Stimulated activated naive CD8-positive, alpha-beta T cell treated with anti-CD3 and anti-CD28 coated beads, Interleukin-15, amount 100 ng/mL, for 72 hours (primary cell): Measurements from ENCODE around the gene SYT12.

Experiments
- ATAC-seq: fragments of 150-1000 bp; cut with Tn5 transposase; 2 replicates; pipeline ENCODE4 v1.10.0; 2021; ENCODE audit warnings: mild to moderate bottlenecking, moderate library complexity
- DNase-seq, 2 donors: peaks; one replicate each; pipeline ENCODE4 v3.0.0; 2021 to 2022
- H3K27ac Mint-ChIP-seq, 2 donors: one replicate each; pipeline ENCODE4 v1.8.0; 2022; ENCODE audit warnings: mild to moderate bottlenecking in 2 of 2, mixed read lengths in 2 of 2, moderate library complexity in 2 of 2
- H3K27me3 Mint-ChIP-seq: one replicate; pipeline ENCODE4 v1.8.0; 2022; ENCODE audit warnings: mixed read lengths
- H3K4me1 Mint-ChIP-seq: one replicate; pipeline ENCODE4 v1.8.0; 2022; ENCODE audit warnings: mild to moderate bottlenecking, mixed read lengths
- H3K4me3 Mint-ChIP-seq, 2 donors: one replicate each; pipeline ENCODE4 v1.8.0; 2022; ENCODE audit warnings: mild to moderate bottlenecking in 2 of 2, mixed read lengths in 2 of 2, moderate library complexity in 1 of 2
- H3K9me3 Mint-ChIP-seq, 2 donors: one replicate each; pipeline ENCODE4 v1.8.0; 2022; ENCODE audit warnings: mixed read lengths in 2 of 2

SYT12 gene

GRCh38 chr11:67032830-67033551 lies 10.1 kb downstream of the SYT12 start:
- H3K4me3 Mint-ChIP-seq: no peak overlapping the region
- no peaks in the 10 kb centered on the region for H3K9me3 Mint-ChIP-seq
- DNase-seq (no peak), ATAC-seq (no peak)
- H3K27me3 Mint-ChIP-seq: peaks cover 71% of the 10 kb centered on the region
- H3K4me1 Mint-ChIP-seq: peaks cover 13% of the 10 kb centered on the region
- H3K27ac Mint-ChIP-seq: no peak overlapping the region

DNA sequence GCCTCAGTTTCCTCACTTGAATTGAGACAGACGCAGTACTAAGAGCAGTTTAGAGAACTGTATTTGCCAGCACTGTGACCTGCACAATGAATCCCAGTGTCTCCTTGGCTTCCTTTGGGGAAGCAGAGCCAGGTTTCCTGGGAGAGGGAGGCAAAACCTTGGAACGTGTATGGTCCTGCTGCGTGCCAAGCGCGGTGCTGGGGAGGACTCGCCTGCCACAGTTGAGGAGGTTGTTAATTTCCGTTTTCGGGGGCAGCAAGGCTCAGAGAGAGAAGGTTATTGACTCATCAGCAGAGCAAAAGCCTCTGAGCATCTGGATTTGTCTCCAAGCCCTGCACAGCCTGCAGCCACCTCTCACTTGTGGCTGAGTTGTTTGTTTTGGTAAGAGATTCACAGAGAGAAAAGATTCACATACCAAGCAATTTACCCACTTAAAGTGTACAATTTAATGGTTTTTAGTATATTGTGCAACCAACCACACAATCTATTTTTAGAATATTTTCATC lies 10.8 kb downstream of the SYT12 start:
- ATAC-seq: no peak
- H3K4me1 Mint-ChIP-seq: peaks cover 13% of the 10 kb centered on the region
- H3K27me3 Mint-ChIP-seq: peaks cover 67% of the 10 kb centered on the region
- no peak overlapping the region for H3K4me3 Mint-ChIP-seq
- no peaks in the 10 kb centered on the region for H3K9me3 Mint-ChIP-seq
- H3K27ac Mint-ChIP-seq: no peak overlapping the region
- no peak for DNase-seq

GRCh38 chr11:67034350-67034749 lies 11.4 kb downstream of the SYT12 start:
- Mint-ChIP-seq H3K27me3 (peaks cover 61% of the 10 kb centered on the region), H3K27ac (no peak overlapping the region), H3K4me3 (no peak overlapping the region), H3K4me1 (peaks cover 13% of the 10 kb centered on the region), H3K9me3 (no peaks in the 10 kb centered on the region)
- ATAC-seq: no peak
- DNase-seq: no peak

- DNase-seq: no peak
- Mint-ChIP-seq H3K4me3 (no peak overlapping the region), H3K27ac (no peak overlapping the region), H3K4me1 (no peaks in the 10 kb centered on the region), H3K9me3 (no peaks in the 10 kb centered on the region), H3K27me3 (peaks cover 60% of the 10 kb centered on the region)
- ATAC-seq: no peak
These were observed 17.2 kb downstream of the SYT12 start for GRCh38 chr11:67040147-67040546.

DNA sequence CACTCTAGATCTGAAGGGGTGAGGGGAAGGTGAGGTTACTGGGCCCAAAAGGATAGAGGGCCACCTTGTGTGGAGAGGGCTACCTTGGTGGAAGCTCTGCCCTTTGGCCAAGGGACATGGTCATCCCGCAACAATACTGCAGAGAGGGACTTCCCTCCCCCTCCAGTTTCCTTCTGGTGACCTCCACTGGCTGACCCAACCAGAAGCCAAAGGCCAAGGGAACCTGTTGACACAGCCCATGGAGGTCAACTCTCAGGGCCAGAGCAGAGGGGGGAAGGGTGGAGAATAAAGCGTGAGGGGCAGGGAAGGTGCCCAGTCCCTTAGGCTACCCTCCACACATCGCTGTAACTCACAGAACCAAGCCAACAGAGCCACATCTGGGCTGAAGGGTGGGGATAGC lies 18.7 kb downstream of the SYT12 start:
- Mint-ChIP-seq H3K9me3 (no peaks in the 10 kb centered on the region), H3K27me3 (peaks cover 58% of the 10 kb centered on the region), H3K27ac (no peak overlapping the region), H3K4me3 (no peak overlapping the region), H3K4me1 (no peaks in the 10 kb centered on the region)
- DNase-seq: no peak
- no peak for ATAC-seq

DNA sequence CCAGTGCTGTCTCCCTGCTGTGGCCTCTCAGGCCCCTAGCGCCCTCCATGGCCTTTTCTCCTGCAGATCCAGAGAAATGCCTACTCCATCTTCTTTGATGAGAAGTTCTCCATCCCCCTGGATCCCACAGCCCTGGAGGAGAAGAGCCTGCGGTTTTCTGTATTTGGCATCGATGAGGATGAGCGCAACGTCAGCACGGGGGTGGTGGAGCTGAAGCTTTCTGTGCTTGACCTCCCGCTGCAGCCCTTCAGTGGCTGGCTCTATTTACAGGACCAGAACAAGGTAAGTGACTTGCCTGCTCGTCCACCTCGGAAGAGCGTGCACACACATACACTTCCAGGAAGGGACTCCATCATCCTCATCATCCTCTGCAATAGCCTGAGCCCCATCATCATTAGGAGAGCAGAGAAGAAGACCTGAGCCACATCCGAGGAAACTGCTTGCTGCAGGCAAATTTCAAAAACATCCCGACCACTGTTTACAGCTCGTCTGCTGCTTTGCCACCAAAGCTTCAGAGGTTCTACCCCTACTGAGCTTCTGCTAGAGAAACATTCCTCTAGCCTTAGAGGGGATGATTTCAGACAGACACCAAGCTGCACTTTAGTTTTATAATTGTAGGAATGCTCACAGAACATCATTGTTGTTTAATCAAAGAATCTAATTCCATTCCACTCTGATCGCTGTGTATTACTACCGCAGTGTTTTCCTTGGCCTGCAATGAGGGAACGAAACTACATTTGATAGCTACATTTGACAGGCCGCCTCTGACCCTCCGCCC lies 20.8 kb downstream of the SYT12 start:
- peaks cover 53% of the 10 kb centered on the region for H3K27me3 Mint-ChIP-seq
- no peak overlapping the region for H3K4me3 Mint-ChIP-seq
- ATAC-seq: no peak

DNA sequence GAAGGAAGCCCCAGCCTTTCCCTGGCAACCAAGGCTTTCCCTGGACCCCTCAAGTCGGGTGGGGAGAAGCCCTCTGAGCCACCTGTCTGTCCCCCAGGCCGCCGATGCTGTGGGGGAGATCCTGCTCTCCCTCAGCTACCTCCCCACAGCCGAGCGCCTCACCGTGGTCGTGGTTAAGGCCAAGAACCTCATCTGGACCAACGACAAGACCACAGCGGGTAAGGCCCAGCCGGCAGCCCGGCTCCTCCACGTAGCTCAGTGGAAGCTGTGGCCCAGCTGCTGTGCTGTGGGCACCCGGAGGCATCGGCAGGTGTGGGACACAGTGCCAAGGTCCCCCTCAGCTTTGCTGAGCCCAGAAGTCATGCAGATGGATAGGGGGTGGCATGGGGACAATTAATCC lies 21.6 kb downstream of the SYT12 start:
- Mint-ChIP-seq H3K9me3 (no peaks in the 10 kb centered on the region), H3K27me3 (peaks cover 60% of the 10 kb centered on the region), H3K4me3 (no peak overlapping the region), H3K27ac (no peak overlapping the region), H3K4me1 (no peaks in the 10 kb centered on the region)
- DNase-seq: no peak
- ATAC-seq: no peak

More for the DNA sequence above, 20.8 kb downstream of the SYT12 start:
- Mint-ChIP-seq H3K4me1 (no peaks in the 10 kb centered on the region), H3K27ac (no peak overlapping the region), H3K9me3 (no peaks in the 10 kb centered on the region)
- no peak for DNase-seq

- no peak for DNase-seq
- Mint-ChIP-seq H3K4me1 (no peaks in the 10 kb centered on the region), H3K4me3 (no peak overlapping the region), H3K27me3 (peaks cover 58% of the 10 kb centered on the region), H3K9me3 (no peaks in the 10 kb centered on the region), H3K27ac (peak overlapping the region in 1 of 2 donors; percentile 88)
- ATAC-seq: no peak
These were observed 22.4 kb downstream of the SYT12 start for GRCh38 chr11:67045314-67045713.

DNA sequence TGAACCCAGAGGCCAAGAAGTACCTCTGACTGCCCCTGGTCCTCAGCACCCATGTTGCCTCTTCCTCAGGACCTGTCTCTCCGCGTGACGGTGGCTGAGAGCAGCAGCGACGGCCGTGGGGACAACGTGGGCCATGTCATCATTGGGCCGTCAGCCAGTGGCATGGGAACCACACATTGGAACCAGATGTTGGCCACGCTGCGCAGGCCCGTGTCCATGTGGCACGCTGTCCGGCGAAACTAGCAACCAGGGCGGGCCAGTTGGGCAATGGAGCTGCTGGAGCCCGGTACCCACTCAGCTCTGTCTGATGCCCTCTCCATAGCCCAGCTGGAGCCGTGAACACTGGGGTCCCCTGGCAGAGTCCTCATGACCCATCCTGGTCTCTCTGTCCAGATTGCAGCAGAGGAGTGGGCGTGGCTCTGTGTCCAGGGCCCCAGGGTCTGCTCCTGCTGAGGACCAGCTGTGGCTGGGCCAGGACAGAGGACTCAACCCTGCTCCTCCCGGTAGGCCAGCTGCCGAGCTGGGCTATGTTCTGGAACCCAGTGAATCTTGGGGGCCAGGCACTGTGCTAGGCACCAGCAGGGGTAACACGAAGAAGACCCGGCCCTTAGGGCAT lies 25.7 kb downstream of the SYT12 start:
- no peak overlapping the region for H3K4me3 Mint-ChIP-seq
- H3K4me1 Mint-ChIP-seq: no peaks in the 10 kb centered on the region
- peaks cover 66% of the 10 kb centered on the region for H3K27me3 Mint-ChIP-seq
- H3K9me3 Mint-ChIP-seq: no peaks in the 10 kb centered on the region
- H3K27ac Mint-ChIP-seq: no peak overlapping the region
- no peak for ATAC-seq
- no peak for DNase-seq

DNA sequence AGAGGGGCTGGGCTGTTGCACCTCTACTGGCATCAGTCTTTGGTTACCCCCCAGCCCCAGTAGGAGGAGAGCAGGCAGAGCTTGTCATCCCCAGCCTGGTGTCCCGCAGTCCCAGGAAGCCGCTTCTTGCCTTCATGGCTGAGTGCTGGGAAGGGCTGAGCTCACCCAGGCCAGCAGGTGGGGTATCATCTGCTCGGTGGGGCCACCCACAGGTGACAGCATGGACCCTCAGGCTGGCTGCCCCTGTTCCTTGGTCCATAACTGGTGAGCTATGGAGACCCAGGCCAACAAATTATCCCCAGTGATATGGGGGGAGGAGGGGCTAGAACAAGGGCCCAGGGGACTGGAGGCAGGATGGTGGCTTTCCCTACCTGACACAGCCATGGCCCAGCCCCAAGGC lies 27.2 kb downstream of the SYT12 start:
- peaks cover 2% of the 10 kb centered on the region for H3K4me1 Mint-ChIP-seq
- peaks cover 56% of the 10 kb centered on the region for H3K27me3 Mint-ChIP-seq
- no peak for DNase-seq
- no peak overlapping the region for H3K4me3 Mint-ChIP-seq
- H3K9me3 Mint-ChIP-seq: no peaks in the 10 kb centered on the region
- no peak overlapping the region for H3K27ac Mint-ChIP-seq
- no peak for ATAC-seq

DNA sequence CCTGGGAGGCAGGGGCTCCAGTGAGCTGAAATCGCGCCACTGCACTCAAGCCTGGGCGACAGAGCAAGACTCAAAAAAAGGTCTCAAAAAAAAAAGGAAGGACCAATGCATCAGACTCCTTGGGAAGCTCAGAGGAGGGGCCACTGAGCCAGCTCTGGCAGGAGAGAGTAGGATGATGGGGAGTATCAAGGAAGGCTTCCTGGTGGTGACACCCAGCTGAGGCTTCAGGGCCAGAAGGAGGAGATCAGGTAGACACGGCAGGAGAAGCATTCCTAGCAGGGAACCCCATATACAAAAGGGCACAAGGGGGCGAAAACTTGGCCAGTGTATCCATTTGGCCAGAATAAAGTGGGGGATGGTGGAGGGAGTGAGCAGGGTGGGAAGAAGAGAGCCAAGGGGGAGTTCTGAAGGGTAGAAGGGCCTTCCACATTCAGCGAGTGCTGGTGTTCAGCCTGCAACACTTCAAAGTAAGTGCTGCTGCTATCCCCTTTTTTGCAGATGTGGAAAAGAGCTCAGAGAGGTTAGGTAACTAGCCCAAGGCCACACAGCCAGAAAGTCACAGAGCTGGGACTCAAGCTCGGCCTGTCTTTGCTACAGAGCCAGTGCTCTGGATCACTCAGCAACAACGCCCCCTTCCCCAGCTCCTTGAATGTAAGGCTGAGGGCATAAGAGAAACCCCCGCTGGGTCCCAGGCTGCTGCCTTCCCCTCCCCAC lies 28.4 kb downstream of the SYT12 start:
- Mint-ChIP-seq H3K4me3 (no peak overlapping the region), H3K27ac (peak overlapping the region; percentile 51 to 86), H3K4me1 (peaks cover 14% of the 10 kb centered on the region), H3K9me3 (no peaks in the 10 kb centered on the region), H3K27me3 (peaks cover 61% of the 10 kb centered on the region)
- DNase-seq (no peak), ATAC-seq (no peak)

DNA sequence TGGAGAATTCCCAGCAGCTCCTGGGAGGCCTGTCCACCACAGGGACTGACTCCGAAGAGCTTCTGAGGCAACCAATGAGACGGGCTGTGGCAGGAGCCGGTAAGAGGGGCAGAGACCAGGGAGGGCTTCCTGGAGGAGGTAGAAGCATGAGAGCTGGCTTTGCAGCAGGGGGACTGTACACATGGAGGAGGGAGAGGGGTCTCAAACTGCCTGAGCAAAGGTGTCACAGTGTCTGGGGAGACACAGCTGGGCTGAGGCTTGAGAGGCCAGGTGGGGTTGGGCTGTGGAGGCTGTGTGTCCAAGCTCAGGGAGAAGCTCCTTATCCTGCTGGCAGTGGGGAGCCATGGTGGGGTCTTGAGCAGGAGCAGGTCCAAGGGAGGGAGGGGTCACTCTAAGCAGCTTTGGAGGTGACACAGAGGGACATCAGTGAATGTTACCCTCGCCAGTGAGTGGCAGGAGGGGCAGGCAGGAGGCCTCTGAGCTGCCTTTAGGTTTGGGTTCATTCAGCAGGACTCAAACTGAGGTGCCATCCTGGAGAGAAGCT lies 29.1 kb downstream of the SYT12 start:
- peaks cover 18% of the 10 kb centered on the region for H3K4me1 Mint-ChIP-seq
- H3K27ac Mint-ChIP-seq: peak overlapping the region in 1 of 2 donors; percentile 86
- no peak overlapping the region for H3K4me3 Mint-ChIP-seq
- peaks cover 64% of the 10 kb centered on the region for H3K27me3 Mint-ChIP-seq
- ATAC-seq (no peak), DNase-seq (no peak)
- no peaks in the 10 kb centered on the region for H3K9me3 Mint-ChIP-seq

DNA sequence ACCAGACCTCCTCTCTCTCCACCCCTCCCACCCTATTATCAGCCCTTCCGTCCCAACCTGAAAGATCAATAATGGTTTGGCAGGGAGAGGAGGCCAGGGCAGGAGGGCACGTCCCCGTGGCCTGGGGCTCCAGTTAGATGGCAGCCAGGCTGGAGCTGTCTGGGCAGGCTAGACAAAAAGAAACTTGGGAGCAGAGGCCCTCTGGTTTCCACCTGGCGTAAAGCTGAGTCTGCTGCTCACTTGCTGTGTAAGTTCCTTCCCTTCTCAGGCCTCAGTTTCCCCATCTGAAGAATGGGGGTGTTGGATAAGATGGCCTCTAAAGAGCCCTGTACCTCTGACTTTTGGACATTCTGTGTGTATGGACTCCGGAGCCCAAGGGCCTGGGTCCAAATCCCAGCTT lies 30.0 kb downstream of the SYT12 start:
- DNase-seq: no peak
- Mint-ChIP-seq H3K27me3 (peaks cover 64% of the 10 kb centered on the region), H3K27ac (no peak overlapping the region), H3K4me1 (peaks cover 18% of the 10 kb centered on the region), H3K4me3 (no peak overlapping the region), H3K9me3 (no peaks in the 10 kb centered on the region)
- ATAC-seq: no peak

- peak; percentile 29 to 54 for DNase-seq
- H3K9me3 Mint-ChIP-seq: no peaks in the 10 kb centered on the region
- peak; percentile 70 for ATAC-seq
- H3K27ac Mint-ChIP-seq: no peak overlapping the region
- H3K27me3 Mint-ChIP-seq: peaks cover 61% of the 10 kb centered on the region
- H3K4me3 Mint-ChIP-seq: no peak overlapping the region
- H3K4me1 Mint-ChIP-seq: peaks cover 18% of the 10 kb centered on the region
These were observed 31.0 kb downstream of the SYT12 start for GRCh38 chr11:67053896-67054329.

DNA sequence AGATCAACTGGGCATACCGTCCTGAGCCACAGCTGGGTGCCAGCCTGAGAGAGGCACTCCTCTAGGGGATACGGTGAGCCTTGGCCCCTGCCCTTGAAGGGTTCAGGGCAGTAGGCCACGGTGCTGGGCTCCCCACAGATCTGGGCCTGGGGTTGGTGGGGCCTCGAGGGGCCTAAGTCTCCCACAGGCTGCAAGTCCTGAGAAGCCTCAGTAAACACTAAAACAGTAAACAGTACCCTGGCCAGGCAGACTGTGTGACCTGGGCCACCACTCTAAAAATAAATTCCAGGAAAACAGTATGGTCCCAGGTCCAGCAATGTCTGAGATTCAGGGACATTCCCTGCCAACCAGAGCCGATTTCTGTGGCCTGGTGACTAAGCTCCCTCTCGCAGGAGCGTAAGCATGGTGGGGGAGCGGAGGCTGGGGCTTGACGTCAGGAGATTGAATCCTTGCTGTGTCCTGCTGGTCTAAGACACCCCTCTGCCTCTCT lies 31.5 kb downstream of the SYT12 start:
- H3K27ac Mint-ChIP-seq: no peak overlapping the region
- no peak for ATAC-seq

More for the DNA sequence above, 31.5 kb downstream of the SYT12 start:
- H3K4me3 Mint-ChIP-seq: no peak overlapping the region
- DNase-seq: no peak
- H3K4me1 Mint-ChIP-seq: peaks cover 18% of the 10 kb centered on the region
- H3K9me3 Mint-ChIP-seq: no peaks in the 10 kb centered on the region
- peaks cover 56% of the 10 kb centered on the region for H3K27me3 Mint-ChIP-seq
